GM21526 (cell line): Measurements from ENCODE around the gene SEC14L6.
"Not testable (repeated sequence)": the region's sequence is repeated elsewhere in the genome, so short reads cannot be mapped to it uniquely, and the experiment has no call there.

Source experiments
- ATAC-seq: cut with Tn5 transposase; IDR thresholded peaks from one replicate; pipeline ENCODE4 v1.9.1; 2021; ENCODE audit warnings: moderate library complexity; ENCODE audit not compliant: unreplicated experiment, low FRiP score

The SEC14L6 gene

DNA sequence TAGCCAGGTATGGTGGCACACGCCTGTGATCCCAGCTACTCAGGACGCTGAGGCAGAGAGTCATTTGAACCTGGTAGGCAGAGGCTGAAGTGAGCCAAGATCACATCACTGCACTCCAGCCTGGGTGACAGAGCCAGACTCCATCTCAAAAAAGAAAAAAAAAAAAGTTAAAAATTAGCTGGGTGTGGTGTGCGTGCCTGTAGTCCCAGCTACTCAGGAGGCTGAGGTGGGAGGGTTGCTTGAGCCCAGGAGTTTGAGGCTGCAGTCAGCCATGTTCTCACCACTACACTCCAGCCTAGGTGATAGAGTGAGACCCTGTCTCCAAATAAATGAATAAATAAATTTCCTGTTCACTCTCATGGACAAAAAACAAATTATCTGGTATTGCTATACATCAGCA lies 5.0 kb downstream of the SEC14L6 start:
- not testable (repeated sequence) for ATAC-seq

DNA sequence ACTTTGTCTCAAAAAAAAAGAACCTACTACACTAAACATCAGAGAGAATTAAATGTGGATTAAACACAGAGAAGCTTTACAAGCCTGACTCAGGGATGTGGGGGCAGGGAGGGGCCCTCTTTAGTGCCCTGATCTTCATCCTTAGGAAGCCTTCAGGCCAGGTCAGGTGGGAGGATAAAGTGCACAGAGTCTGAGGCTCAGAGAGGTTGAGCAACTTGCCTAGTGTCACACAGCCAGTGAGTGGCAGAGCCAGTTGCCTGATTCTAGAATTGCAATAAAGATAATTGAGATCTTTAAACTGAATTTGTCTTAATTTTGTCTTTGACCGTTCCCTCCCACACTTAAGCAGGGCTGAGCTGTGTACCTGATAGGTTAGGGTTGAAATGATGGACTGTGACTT lies 7.2 kb downstream of the SEC14L6 start:
- no peak for ATAC-seq

DNA sequence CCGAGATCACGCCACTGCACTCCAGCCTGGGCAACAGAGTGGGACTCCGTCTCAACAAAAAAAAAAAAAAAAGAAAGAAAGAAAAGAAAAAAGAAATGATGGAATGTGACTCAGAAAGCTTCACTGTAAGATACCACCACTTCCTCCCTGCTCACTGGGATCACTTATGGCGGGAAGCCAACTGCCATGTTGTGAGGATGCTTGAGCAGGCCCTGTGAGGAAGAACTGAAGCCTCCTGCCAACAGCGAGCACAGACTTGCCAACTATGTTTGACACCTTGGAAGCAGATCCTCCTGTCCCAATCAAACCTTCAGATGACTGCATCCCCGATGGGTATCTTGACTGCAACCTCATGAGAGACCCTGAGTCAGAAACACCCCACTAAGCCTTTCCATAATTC lies 8.3 kb downstream of the SEC14L6 start:
- no peak for ATAC-seq

DNA sequence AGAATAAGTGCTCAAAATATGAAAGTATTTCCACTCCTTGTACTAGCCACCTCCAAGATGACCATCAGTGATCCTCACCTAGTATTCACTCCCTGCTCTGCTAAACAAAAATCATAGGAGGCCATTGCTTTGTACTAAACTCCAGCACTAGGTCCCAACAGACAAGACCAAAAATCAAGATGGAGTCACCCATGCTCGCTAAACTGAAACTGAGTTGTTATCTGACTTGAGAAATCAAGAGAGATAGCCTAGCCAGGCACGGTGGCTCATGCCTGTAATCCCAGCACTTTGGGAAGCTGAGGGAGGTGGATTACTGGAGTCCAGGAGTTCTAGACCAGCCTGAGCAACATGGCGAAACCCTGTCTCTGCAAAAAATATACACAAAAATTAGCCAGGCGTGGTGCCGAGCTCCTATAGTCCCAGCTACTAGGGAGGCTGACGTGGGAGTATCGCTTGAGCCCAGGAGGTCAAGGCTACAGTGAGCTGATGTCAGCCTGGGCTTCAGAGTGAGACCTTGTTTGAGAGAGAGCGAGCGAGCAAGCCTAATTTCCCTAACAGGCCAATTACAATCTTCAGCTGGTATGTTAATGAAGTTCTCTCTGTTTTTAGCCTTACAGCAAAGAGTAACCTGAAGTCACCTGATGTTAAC lies 9.3 kb downstream of the SEC14L6 start:
- ATAC-seq: no peak

DNA sequence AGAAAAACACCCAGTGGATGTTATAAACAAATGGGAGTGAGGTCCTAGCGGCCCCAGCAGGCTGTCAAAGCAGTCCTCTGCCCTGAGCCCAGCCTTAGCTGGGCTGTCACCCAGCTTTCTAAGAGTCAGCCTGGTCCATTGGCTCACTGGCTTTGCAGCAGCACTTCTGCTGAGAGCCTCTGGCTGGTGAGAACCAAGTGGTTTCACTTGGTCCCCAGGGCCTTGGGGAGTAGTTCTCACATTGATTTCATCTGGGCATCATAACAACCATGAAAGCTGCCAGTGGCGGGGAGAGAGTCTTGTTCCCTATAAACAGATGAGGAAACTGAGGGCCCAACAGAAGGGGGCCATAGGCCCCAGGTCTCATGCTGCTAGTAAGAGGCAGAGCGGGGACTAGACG lies 11.4 kb downstream of the SEC14L6 start:
- ATAC-seq: no peak

DNA sequence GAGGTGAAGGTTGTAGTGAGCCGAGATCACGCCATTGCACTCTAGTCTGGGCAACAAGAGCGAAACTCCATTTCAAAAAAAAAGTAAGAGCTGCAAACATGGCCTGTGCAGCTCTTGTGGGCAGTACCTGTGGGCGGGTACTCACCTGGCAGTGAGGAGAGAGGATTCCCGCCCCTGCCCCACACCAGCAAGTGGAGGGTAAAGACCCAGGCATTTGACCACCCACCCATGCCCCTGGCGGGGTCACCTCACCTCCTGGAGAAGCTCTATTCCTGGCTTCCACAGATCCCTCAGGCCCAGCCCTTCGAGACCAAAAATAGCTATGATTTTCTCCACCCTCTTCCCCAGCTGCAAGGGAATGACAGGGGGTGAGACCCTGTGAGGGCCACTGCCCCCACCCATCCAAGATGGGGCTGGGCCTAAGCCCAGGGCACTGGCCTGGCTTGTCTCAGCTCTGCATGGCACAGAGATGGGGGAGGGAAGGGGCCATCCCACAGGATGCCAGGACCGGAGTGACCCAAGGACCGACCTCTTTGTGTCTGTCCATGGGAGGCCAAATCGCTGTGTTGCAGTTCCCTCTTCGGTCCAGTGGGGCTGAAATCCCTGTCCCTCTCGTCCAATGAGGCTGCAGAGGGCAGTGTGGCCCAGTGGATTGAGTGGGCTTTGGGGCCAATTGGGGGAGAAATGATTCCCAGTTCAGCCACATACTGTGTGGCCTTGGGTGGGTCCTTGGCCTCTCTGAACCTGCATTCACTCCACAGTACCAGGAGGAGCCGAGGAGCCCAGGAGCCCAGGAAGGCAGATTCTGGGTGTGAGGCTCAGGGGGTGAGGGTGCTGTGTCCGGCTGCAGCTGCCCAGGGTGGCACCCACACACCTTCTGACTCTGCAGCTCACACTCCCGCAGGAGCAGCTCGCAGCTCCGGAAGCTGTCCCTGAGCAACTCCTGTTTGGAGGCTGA lies 14.6 kb downstream of the SEC14L6 start:
- ATAC-seq: no peak

DNA sequence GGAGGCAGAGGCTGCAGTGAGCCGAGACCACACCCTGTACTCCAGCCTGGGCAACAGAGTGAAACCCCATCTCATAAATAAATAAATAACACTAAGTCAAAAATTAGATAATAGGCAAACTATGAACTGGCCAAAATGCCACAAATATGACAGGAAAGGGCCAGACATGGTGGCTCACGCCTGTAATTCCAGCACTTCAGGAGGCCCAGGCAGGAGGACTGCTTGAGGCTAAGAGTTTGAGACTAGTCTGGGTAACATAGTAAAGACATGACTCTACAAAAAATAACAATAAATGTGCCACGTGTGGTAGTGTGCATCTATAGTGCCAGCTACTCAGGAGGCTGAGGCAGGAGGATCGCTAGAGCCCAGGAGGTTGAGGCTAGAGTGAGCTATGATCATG lies 19.9 kb downstream of the SEC14L6 start:
- ATAC-seq: no peak

DNA sequence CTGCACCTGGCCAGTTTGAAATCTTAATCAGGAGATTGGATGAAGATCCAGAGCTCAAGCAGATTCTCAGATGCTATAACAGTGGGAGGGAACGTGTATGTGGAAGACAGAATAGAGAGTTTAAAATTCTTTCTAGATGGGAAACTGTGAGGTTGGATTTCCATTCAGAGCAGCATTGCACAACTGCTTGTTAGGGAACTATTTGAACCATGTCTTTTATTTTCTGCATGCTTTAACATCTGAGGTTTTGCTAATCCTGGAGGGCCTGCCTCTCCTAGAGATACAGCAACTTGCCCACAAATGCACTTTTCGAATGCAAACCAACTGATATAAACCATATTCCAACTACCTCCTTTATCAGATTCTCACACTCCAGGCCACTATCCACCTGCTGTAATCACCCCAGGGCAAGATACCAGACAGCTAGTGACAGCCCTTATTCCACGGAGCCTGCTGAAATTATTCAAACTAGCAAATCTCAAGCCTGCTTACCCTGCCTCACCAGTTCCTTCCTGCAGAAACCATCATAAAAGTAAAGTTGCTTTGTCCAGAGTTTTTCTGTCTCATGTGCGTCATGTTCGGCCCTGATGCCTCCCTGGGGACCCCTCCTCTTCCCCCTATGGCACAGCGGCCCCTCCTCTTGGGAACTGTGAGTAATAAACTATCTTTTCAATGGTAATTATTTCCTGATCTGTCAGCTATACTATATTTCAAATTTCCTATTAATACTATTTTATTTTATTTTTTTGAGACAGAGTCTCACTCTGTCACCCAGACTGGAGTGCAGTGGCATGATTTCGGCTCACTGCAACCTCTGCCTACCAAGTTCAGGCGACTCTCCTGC lies 22.7 kb downstream of the SEC14L6 start:
- no peak for ATAC-seq

DNA sequence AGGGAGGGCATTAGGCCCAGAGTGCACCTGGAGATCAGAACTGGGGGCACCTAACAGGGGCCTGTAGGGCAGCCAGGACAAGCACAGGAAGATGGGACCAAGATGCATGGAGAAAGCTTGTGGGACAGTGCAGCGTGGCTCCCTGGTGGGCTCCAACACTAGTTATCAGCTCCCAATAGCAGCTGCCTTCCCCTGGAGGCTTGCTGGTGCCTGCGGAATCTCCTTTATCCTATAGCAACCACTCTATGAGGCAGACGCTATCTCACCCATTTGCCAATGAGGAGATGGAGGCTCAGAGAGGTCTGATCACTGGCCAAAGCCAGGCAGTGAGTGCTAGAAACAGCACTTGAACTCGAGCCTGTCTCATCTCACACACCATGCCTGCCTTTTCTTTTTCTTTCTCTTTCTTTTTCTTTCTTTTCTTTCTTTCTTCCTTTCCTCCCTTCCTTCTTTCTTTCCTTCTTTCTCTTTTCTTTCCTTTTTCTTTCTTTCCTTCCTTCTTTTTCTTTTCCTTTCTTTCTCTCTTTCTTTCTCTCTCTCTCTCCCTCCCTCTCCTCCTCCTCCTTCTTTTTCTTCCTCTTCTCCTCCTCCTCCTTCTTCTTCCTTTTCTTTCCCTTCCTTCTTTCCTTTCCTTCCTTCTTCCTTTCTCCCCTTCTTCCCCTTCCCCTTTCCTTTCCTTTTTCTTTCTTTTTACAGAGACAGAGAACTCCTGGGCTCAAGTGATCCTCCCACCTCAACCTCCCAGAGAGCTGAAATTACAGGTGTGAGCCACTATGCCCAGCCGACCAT lies 25.0 kb downstream of the SEC14L6 start:
- ATAC-seq: no peak

DNA sequence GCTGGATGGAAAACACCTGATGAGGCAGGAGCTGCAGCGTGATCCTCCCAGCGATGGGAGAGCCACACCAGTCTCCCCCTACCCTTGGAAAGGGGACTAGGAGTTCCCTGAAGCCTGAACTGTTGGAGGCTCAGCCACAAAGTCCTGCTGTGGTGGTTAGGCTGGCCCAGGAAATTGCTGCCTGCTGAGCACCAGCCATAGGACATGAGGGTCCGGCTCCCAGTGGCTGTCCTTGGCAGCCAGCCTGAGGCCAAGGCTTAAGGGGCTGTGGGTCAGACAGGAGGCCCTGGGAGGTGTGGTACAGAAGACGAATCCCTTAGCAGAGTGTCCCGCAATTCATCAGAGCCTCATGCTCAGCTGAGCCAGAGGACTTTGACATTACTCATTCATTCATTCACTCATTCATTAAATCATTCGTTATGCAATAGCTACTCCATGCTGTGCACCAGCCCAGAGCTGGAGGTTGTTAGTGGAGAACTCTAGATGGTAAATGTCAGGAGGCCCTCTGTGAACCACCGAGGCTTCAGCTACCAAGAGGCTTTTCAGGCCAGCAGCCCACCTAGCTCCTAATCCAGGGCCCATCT lies 26.6 kb downstream of the SEC14L6 start:
- no peak for ATAC-seq

DNA sequence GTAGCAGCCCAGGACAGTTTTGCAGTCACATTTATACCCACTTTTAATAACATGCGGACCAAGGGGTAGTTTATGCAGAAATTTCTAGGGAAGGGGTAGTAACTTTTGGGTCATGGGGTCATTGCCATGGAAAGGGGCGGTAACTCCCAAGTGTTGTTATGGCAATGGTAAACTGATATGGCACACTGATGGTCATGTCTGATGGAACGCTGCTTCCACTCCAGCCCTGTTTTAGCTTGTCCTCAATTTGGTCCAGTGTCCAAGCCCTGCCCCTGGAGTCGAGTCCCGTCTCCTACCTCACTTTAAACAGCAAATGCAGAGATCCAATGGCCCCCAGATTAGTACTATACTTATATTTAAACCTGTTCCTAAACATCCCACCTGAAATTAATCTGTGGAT lies 29.8 kb downstream of the SEC14L6 start:
- ATAC-seq: no peak

DNA sequence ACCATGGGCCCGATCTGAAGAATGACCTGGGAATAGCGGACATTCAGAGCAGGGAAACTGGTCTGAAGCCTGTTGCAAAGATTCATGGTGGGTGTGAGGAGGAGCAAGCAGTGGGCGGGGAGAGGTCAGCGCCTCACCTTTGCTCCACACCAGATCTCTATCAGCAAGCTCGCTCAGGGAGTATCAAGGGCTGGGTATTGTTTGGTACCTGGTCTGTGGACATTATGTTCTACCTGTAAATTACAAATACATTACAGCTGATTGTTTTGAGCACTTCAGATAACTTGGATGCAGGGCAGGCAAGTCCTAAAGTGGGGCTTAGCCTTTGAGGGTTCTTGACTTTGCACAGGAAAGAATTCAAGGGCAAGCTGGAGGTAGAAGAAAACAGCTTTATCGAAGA lies 30.3 kb downstream of the SEC14L6 start:
- no peak for ATAC-seq

DNA sequence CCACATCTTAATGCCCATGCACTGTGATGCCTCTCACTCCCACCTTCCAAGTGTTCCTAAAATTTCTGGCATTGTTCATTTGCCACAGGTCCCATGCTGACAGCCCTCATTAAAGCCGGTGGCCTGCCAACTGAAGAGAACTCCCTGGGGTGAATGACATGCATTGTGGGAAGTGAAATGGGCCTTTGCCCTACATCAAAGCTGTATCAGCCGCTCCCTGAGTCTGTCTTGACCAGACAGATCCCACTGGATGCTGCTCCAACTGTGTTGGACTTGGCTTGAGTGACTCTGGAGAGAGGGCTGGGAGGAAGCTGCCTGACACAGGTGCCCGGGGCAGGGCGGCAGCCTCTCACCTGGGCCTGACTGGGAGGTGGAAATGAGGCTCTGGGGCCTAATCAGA lies 32.3 kb downstream of the SEC14L6 start:
- ATAC-seq: no peak

DNA sequence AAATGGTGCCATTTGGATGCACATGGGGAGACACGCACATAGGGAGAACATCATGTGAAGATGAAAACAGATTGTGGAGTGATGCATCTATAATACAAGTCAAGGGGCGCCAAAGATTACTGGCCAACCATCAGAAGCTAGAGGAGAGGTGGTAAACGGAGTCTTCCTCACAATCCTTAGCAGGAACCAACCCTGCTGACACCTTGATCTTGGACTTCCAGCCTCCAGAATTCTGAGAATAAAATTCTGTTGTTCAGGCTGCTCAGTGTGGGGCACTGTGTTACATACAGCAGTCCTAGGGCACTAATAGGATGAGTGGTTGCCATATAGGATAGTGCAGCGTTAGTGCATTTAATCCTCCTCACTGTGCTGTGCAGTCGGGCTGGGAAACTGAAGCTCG lies 33.1 kb downstream of the SEC14L6 start:
- ATAC-seq: no peak

DNA sequence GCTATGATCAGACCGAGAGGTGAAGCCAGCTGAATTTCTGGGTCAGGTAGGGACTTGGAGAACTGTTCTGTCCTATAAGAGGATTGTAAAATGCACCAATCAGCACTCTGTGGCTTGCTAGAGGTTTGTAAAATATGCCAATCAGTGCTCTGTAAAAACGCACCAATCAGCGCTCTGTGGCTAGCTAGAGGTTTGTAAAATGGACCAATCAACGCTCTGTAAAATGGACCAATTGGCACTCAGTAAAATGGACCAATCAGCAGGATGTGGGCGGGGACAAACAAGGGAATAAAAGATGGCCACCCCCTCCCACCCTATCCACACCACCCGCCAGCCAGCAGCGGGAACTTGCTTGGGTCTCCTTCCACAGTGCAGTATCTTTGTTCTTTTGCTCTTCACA lies 34.6 kb downstream of the SEC14L6 start:
- no peak for ATAC-seq

DNA sequence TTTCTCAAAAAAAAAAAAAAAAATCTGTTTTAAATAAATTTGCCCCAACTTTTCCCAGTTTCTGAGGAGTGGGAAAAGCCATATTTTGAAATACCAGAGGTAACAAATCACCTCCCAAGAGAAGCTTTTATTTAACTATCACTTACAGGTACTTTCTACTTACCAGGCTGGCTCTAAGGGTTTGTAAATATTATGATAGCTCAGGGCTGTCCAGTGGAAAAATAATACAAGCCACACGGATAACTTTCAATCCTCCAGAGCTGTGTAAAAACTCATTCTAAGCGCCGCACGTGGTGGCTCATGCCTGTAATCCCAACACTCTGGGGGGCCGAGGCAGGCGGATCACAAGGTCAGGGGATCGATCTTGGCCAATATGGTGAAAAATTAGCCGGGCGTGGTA lies 35.4 kb downstream of the SEC14L6 start:
- no peak for ATAC-seq

DNA sequence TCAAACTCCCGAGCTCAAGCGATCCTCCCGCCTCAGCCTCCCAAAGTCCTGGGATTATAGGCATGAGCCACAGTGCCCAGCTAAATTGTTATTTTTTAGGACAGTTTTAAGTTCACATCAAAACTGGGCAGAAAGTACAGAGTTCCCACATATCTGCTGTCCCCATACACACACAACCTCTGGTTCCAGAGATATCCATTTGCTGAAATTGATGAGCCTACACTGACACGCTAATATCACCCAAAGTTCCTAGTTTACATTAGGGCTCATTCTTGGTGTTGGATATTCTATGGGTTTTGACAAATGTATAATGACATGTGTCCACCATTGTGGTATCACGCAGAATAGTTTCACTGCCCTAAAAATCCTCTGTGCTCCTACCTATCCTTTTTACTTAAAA lies 38.3 kb downstream of the SEC14L6 start:
- ATAC-seq: no peak

DNA sequence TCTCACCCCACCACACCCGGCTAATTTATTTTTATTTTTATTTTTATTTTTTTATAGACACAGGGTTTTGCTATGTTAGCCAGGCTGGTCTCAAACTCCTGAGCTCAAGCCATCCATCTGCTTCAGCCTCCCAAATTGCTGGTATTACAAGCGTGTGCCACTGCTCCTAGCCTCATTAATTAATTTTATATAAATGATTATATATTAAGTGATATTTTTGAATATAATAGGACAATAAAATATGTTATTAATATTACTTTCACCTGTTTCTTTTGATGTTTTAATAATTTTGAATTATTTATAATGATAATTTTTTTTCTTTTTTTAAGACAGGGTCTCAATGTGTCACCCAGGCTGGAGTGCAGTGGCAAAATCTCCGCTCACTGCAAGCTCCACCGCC lies 38.9 kb downstream of the SEC14L6 start:
- ATAC-seq: no peak

DNA sequence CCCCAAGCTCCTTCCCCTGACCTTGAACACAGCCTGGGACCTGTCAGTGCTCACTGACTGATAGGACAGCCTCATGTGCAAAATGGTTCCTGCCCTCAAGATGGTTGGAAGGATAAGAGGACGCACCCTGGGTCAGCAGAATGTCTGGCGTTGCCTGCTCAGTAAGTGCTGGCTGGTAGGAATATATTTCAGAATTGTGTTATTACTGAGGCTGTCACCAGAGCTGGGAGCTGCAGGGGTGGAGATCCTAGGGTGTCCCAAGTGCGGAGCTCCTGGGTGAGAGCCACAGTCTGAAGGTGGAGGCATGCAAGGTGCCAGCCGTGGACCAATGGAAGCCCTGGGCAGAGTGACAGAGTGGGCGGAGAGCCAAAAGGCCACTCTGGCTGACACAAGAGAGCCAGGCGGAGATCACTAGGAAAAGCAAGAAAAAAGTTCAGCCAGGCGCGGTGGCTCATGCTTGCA lies 40.0 kb downstream of the SEC14L6 start:
- no peak for ATAC-seq

DNA sequence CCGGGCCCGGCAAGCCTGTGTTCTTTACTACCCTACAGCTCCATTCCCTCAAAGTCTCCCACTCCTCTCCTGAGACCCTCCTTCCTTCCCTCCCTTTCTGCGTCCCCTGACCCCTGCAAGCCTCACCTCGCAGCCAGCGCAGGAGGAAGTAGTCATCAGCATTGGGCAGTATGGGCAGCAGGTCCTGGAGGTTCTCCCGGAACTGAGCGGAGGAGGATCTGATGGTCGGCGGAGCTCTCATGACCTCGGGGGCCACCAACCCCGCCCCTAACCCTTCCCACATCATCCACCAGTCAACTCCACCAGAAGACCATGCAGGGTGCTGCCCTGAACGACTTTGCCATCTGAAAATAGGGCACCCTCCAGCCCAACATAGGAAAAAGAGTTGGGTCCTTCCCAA lies 43.0 kb downstream of the SEC14L6 start:
- no peak for ATAC-seq
